ENCODE data around the gene ADGRG1.

ADGRG1 gene

DNA sequence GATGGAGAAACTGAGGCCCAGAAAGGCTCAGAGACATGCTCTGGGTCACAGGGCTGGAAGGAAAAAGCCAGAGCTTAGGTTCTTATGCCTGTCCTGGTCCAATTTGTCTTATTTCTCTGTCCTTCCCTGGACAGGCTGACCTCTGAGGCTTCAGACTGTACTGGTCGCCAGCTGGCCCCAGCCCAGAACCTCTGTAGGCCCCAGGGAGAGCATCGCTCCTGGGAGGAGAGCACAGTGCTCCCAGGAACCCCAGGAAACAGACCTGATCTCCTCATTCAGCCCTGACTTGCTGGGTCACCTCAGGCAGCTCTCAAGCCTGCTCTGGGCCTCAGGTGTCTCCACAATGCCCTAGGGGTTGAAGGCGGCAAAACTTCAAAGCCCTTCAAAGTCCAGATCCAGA is 71.1 kb downstream of the ADGRG1 start:
- TF ChIP-seq, protein P1, sequence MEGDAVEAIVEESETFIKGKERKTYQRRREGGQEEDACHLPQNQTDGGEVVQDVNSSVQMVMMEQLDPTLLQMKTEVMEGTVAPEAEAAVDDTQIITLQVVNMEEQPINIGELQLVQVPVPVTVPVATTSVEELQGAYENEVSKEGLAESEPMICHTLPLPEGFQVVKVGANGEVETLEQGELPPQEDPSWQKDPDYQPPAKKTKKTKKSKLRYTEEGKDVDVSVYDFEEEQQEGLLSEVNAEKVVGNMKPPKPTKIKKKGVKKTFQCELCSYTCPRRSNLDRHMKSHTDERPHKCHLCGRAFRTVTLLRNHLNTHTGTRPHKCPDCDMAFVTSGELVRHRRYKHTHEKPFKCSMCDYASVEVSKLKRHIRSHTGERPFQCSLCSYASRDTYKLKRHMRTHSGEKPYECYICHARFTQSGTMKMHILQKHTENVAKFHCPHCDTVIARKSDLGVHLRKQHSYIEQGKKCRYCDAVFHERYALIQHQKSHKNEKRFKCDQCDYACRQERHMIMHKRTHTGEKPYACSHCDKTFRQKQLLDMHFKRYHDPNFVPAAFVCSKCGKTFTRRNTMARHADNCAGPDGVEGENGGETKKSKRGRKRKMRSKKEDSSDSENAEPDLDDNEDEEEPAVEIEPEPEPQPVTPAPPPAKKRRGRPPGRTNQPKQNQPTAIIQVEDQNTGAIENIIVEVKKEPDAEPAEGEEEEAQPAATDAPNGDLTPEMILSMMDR (IDR thresholded peaks at IDR 0.05; ENCODE audit: low read depth, low read length, missing control alignments): no peak
- no peak overlapping the region for H3K4me3 ChIP-seq (replicated peaks; ENCODE audit: low read depth, low read length)
- DNase-seq (ENCODE audit: extremely low read depth, low read depth): no peak

DNA sequence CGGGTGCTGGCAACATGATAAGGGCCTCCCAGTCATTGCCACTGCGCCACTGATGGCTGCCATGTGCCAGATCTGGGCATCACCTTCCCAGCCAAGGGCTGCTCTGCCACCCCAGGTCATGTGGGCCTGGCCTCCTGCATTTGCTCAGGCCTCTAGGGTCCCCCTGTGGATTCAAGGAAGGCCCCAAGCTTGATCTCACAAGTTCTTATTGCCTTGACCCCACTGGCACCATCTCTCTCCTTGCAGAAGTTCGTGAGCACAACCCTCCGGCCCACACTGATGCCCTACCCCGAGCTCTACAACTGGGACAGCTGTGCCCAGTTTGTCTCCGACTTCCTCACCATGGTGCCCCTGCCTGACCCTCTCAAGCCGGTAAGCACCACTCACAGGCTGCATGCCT is 71.5 kb downstream of the ADGRG1 start:
- no peak for DNase-seq (ENCODE audit: extremely low read depth, low read depth)
- TF ChIP-seq, protein P1 (IDR thresholded peaks at IDR 0.05; ENCODE audit: low read depth, low read length, missing control alignments): no peak
- H3K4me3 ChIP-seq (replicated peaks; ENCODE audit: low read depth, low read length): no peak overlapping the region

DNA sequence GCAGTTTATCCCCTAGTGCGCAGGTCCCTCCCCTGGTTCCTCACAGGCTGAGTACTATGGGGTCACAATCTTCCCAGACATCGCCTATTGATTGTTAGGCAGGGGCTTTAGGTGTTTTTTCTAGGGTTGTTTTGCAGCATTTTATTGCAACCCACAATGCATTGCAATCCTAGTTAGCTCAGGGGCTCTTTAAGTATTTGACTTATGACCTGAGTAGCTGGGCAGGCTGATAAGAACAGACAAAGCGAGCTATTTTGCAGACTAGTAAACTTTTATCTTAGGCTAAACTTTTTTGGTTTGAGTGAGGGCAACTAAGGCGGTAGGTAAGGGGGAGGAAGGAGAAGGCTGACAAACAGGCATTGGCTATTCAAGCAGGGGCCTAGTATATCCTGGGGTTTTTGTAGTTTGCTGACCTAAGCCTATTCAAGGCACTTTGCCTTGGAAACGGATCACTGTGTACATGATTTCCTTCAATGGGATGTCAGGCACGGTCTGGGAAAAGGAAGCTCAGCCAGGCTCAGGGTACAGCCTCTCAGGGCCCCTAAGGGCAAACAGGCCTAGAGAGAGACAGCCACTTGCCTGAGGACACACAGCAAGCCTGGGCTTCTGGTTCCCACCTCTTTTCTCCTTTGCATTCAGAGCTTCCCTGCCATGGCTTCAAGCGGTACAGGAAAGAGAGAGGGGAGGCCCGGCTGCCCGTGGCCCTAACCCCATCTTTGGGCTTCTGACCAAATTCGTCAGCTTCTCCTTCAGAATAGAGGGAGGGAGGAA is 72.5 kb downstream of the ADGRG1 start:
- no peak for DNase-seq (ENCODE audit: extremely low read depth, low read depth)

DNA sequence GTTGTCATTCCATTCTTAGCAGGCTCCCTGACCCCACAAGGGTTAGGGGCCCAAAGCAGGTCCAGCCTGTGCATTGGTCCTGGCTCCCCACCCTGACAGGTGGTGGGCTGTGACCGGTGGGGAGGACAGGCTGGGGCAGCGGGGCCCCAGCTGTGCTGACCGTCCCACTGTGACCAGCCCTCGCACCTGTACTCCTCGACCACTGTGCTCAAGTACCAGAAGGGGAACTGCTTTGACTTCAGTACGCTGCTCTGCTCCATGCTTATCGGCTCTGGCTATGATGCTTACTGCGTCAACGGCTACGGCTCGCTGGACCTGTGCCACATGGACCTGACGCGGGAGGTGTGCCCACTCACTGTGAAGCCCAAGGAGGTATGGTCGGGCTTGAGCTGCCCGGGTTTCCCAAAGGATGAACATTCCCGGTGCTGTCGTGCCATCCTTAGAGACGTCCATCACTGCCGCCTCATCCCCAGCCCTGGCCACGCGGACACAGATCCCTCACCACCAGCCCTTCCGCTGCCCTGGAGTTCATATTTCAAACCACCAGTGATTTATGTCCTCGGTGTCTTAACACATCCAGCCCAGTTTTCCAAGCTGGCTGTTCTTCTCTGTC is 73.4 kb downstream of the ADGRG1 start:
- DNase-seq (ENCODE audit: extremely low read depth, low read depth): no peak
- TF ChIP-seq, protein P1 (IDR thresholded peaks at IDR 0.05; ENCODE audit: low read depth, low read length, missing control alignments): no peak
- no peak overlapping the region for H3K4me3 ChIP-seq (replicated peaks; ENCODE audit: low read depth, low read length)

More for the DNA sequence above, 72.5 kb downstream of the ADGRG1 start:
- TF ChIP-seq, protein P1 (IDR thresholded peaks at IDR 0.05; ENCODE audit: low read depth, low read length, missing control alignments): no peak
- H3K4me3 ChIP-seq (replicated peaks; ENCODE audit: low read depth, low read length): no peak overlapping the region

DNA sequence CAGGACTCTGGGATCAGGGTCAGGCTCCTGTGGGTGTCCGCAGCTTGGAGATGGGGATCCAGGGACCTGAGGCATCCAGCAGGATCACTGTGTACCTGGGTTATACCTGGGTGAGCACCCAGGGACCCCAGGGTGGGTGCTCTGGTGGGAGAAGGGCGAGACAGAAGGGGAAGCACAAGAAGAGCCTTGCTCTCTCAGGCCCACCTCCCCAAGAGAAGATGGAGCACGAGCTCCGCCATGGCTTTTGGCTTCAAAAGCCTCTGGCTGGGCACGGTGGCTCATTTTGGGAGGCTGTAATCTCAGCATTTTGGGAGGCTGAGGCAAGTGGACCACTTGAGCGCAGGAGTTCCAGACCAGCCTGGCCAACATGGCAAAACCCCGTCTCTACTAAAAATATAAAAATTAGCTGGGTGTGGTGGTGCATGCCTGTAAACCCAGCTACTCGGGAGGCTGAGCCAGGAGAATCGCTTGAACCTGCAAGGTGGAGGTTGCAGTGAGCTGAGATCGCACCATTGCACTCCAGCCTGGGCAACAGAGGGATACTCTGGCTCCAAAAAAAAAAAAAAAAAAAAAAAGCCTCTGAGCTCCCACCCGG is 75.1 kb downstream of the ADGRG1 start:
- H3K4me3 ChIP-seq (replicated peaks; ENCODE audit: low read depth, low read length): no peak overlapping the region
- TF ChIP-seq, protein P1 (IDR thresholded peaks at IDR 0.05; ENCODE audit: low read depth, low read length, missing control alignments): no peak
- no peak for DNase-seq (ENCODE audit: extremely low read depth, low read depth)

DNA sequence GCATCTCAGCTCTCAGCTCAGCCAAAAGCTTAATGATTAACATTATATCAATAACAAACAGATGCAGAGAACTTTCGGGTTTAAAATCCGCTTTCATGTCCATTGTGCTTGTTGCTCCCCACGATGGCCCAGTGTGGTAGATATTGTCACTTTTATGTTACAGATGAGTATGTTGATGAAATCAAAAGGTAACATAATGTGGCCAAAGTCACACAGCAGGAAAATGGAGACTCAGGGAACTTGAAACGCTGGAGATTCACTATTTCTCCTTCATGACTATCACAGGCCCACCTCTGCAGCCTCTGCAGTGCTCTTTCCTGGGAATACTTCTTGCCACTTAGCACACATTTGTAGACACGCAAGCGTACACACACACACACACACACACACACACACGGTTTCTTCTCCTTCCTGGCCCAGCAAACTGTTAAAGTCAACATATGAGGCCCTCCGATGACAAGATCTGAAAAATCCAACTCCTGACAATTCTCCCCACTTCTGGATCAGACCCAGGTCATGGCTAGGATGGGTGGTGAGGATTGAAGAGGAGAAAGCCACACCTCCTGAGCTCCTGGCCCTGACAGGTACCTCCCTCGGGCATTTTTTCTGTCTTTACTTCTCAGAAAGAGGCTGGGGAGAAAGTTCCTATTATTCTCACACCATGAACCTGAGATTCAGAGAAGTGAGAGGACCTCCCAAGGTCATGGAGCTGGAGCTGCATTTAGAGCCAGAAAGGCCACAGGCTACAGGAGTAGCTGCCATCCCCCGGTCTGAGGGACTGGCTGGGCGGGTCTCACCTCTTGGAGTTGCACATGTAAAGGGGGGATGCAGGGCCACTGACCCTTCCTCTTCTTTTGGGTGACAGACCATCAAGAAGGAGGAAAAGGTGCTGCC is 75.8 kb downstream of the ADGRG1 start:
- TF ChIP-seq, protein P1 (IDR thresholded peaks at IDR 0.05; ENCODE audit: low read depth, low read length, missing control alignments): no peak
- no peak for DNase-seq (ENCODE audit: extremely low read depth, low read depth)
- no peak overlapping the region for H3K4me3 ChIP-seq (replicated peaks; ENCODE audit: low read depth, low read length)
